ENCODE data around the gene LRRN4CL. TPM values are rescaled to one million over a fixed set of nuclear protein-coding genes. Genes with fewer than 3 reads are reported as not detected.

Gene LRRN4CL
- total RNA-seq, 3 donors from 2014 or later: 9.8 to 15.1 (median 13.6) TPM

DNA sequence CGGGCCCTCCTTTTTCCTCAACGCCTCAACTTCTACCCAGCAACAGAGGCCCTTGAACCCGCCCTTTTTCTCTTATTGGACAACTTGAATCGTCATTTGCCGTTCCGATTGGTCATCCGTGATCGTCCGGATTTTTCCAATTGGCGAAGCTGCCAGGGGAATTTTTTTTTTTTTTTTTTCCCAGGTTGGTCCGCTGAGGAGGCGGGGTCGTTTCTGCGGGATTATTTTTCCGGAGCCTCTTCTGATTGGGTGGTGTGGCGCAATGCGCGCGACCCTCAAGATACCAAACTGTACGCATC lies 38.5 kb upstream of the LRRN4CL start:
- Histone ChIP-seq H3K4me1 (peaks cover 3 to 18% of the 10 kb centered on the region in 2 donors), H3K4me3 (peak overlapping the region; percentile 86 to 98 (median 92)), H3K27me3 (no peaks in the 10 kb centered on the region), H3K27ac (peak overlapping the region; percentile 93 to 97), H3K9me3 (no peaks in the 10 kb centered on the region), H3K36me3 (no peaks in the 10 kb centered on the region)
- TF ChIP-seq POLR2AphosphoS5 (IDR thresholded peaks at IDR 0.05) (no peak), POLR2A (IDR thresholded peaks at IDR 0.05) (no peak)
- TF ChIP-seq, protein P1, sequence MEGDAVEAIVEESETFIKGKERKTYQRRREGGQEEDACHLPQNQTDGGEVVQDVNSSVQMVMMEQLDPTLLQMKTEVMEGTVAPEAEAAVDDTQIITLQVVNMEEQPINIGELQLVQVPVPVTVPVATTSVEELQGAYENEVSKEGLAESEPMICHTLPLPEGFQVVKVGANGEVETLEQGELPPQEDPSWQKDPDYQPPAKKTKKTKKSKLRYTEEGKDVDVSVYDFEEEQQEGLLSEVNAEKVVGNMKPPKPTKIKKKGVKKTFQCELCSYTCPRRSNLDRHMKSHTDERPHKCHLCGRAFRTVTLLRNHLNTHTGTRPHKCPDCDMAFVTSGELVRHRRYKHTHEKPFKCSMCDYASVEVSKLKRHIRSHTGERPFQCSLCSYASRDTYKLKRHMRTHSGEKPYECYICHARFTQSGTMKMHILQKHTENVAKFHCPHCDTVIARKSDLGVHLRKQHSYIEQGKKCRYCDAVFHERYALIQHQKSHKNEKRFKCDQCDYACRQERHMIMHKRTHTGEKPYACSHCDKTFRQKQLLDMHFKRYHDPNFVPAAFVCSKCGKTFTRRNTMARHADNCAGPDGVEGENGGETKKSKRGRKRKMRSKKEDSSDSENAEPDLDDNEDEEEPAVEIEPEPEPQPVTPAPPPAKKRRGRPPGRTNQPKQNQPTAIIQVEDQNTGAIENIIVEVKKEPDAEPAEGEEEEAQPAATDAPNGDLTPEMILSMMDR (IDR thresholded peaks at IDR 0.05): no peak
- intact Hi-C loops (cut with DNase I; ENCODE audit: low total_unique reads): no loop called here
- DNase-seq (ENCODE audit: low spot score in 2 of 2): peak; percentile 74 to 90

DNA sequence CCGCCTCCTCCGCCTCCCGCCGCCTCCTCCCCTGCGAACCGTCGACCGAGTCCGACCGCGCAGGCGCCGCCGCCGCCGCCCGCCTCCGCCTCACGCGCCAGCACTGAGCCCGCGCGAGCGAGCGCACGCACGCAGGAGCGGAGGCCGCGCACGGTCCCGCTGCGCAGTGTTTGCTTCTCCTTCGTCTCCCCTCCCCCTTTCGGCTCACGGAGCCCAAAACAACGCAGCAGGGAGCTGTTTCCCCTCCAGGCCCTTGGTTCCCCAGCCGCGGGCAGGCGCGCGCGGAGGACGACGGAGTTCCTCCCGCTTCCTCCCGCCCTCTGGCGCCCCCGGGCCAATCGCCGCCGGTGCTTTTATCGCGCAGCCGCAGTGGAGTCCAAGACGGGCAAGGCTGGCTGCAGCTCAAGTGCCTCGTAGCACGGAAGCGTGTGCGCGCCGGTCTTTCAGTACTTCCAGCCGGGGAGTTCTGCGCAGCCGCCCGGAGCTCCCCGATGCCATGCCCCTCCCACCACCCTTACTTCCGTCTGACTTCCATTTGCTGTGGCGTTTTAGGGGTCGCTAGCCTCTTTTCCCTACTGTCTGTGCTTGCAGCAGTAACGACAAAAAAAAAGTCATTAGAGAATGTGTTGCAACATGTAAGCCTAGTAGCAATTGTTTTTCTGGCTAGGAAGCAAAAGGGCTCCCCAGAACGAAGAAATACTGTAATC lies 38.0 kb upstream of the LRRN4CL start, which contains the start of gene HNRNPUL2:
TSS of gene HNRNPUL2 (minus strand) at position 293 of the 707 bp plus-strand sequence. CDS start 301 bp downstream, outside the sequence.
- intact Hi-C loops (cut with DNase I; ENCODE audit: low total_unique reads): no loop called here
- no peaks in the 10 kb centered on the region for H3K36me3 ChIP-seq
- TF ChIP-seq POLR2AphosphoS5 (IDR thresholded peaks at IDR 0.05) (peak; percentile 92 to 97 (median 96)), POLR2A (IDR thresholded peaks at IDR 0.05) (peak; percentile 95)
- TF ChIP-seq, protein P1 (IDR thresholded peaks at IDR 0.05): no peak
- H3K4me1 ChIP-seq: peaks cover 3 to 18% of the 10 kb centered on the region in 2 donors
- H3K27me3 ChIP-seq: no peaks in the 10 kb centered on the region
- peak; percentile 96 for DNase-seq (ENCODE audit: low spot score in 2 of 2)
- H3K9me3 ChIP-seq: no peaks in the 10 kb centered on the region
- peak within 1 kb of the TSS; percentile 93 to 97 for H3K27ac ChIP-seq
- H3K4me3 ChIP-seq: peak within 1 kb of the TSS; percentile 86 to 98 (median 92)

DNA sequence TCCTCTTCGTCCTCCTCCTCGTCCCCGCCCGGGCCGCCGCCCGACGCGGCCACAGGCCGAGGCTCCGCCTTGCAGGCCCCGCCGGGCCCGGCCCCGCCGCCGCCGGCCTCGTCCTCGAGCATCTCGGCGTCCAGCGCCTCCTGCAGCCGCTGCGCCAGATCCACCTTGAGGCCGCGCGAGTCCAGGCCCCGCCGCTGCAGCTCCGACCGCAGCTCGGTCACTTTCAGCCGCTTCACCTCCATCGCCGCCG lies 37.5 kb upstream of the LRRN4CL start:
- peaks cover 3 to 18% of the 10 kb centered on the region in 2 donors for H3K4me1 ChIP-seq
- H3K27ac ChIP-seq: peak overlapping the region; percentile 93 to 97
- peak overlapping the region; percentile 86 to 98 (median 92) for H3K4me3 ChIP-seq
- intact Hi-C loops (cut with DNase I; ENCODE audit: low total_unique reads): no loop called here
- no peaks in the 10 kb centered on the region for H3K27me3 ChIP-seq
- DNase-seq (ENCODE audit: low spot score in 2 of 2): no peak
- H3K36me3 ChIP-seq: peaks cover under 1% of the 10 kb centered on the region
- no peaks in the 10 kb centered on the region for H3K9me3 ChIP-seq
- TF ChIP-seq POLR2AphosphoS5 (IDR thresholded peaks at IDR 0.05) (no peak), POLR2A (IDR thresholded peaks at IDR 0.05) (no peak)
- TF ChIP-seq, protein P1 (IDR thresholded peaks at IDR 0.05): no peak

DNA sequence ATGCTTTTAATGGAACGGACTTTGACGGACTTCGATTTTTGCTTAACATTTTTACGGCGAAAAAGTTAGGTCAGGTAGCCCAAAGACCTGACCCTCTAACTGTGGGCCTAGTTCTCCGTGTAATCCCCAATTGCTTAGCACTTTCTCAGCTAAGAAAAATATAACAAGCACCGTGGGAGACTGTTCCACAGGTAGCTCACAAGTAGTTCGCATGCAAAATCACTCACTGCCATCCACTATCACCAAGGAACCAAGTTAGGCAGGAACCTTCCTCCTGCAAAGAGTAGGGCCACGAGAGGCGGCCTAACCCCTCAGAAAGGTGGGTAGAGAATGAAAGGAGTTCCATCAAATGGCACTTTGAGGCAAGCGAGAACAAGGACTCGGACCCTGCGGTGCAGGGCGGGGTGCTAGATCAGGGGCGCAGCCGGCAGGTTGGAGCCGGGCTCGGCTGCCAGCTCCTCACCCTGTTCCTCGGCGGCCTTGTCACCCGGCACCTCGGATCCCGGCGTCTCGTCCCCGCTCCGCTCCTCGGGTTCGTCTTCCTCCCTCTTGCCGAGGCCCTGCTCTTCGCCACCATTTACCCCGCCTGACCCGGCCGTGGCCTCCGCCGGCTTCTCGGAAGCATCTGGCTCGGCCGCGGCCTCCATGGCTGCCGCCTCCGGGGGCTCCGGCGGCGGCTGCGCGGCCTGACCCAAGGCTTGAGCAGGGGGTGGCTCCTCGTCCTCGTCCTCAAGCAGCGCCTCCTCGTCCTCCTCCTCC lies 37.0 kb upstream of the LRRN4CL start:
- H3K4me1 ChIP-seq: peaks cover 3 to 18% of the 10 kb centered on the region in 2 donors
- peak overlapping the region; percentile 93 to 97 for H3K27ac ChIP-seq
- TF ChIP-seq, protein P1 (IDR thresholded peaks at IDR 0.05): no peak
- no peaks in the 10 kb centered on the region for H3K27me3 ChIP-seq
- DNase-seq (ENCODE audit: low spot score in 2 of 2): no peak
- H3K36me3 ChIP-seq: peaks cover 5% of the 10 kb centered on the region
- intact Hi-C loops (cut with DNase I; ENCODE audit: low total_unique reads): no loop called here
- H3K9me3 ChIP-seq: no peaks in the 10 kb centered on the region
- peak overlapping the region; percentile 86 to 98 (median 92) for H3K4me3 ChIP-seq

DNA sequence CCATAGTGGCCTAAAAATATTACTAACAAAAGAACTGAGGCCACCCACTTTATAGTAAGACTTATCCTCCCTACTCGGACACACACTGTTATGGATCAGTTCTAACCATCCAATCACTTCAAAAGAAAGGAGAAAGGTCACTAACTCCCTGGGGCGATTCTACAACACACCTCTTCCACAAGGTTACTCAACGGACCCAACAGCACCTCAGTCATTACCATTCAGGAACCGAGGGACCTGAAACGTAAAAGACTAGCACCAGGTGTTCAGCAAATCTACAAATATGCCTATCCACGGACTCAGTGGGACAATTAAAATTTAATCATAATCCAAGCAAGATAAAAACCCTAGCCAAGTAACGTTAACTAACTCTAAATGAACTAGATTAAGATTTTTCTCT lies 36.3 kb upstream of the LRRN4CL start:
- no peaks in the 10 kb centered on the region for H3K9me3 ChIP-seq
- H3K36me3 ChIP-seq: peaks cover 10% of the 10 kb centered on the region
- H3K27me3 ChIP-seq: no peaks in the 10 kb centered on the region
- peaks cover 3 to 18% of the 10 kb centered on the region in 2 donors for H3K4me1 ChIP-seq
- intact Hi-C loops (cut with DNase I; ENCODE audit: low total_unique reads): no loop called here
- peak overlapping the region; percentile 86 to 98 (median 92) for H3K4me3 ChIP-seq
- H3K27ac ChIP-seq: peak overlapping the region; percentile 93 to 97
- DNase-seq (ENCODE audit: low spot score in 2 of 2): no peak
- no peak for TF ChIP-seq POLR2A (IDR thresholded peaks at IDR 0.05)
- no peak for TF ChIP-seq POLR2AphosphoS5 (IDR thresholded peaks at IDR 0.05)
- TF ChIP-seq, protein P1 (IDR thresholded peaks at IDR 0.05): no peak

Measured in breast epithelium (tissue), 4 donors.